ENCODE data around the gene ZNF782.
"Not testable (repeated sequence)": the region's sequence is repeated elsewhere in the genome, so short reads cannot be mapped to it uniquely, and the experiment has no call there.

ZNF782 gene

GRCh38 chr9:96853781-96854650, at the start of gene ZNF782:
TSS of gene ZNF782 (minus strand) at chr9:96854514. CDS start at chr9:96851961, 2,553 bp downstream.
- peak; percentile 60 to 72 (median 65) for DNase-seq (ENCODE audit: low read depth in 2 of 3, low spot score in 2 of 3)

DNA sequence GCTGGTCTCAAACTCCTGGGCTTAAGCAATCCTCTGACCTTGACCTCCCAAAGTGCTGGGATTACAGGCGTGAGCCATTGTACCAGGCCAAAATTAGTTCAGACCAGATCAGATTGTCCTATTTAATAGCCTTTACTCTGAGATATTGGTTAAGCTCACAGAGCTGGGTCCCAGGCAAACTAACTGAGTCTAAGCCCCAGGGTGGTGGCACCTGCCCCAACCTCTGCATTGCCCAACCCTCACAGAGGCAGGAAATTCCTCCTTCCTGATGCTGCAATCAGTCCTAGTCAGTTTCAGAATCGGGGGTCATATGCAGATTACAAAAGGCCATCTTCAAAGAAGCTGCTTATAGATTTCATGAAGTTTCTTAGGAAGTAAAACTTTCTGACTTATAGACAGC, 45.7 kb upstream of the ZNF782 start:
- DNase-seq (ENCODE audit: low read depth in 2 of 3, low spot score in 2 of 3), result not testable (repeated sequence)

DNA sequence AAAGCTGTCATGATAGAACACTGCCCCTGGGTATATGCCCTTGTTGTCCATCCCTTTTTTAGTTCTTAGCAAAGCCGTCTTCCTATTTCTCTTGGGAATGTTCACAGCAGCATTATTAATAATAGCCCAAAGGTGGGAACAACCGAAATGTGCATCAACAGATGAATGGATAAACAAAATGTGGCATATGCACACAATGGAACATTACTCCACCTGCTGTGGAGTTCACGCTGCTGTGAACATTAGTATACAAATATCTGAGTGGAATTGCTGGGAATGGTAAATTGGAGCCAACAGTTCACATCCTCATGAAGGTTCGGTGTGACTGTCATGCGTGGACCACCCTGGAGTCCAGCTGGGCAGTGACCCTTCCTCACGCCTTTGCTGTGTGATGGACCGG, 37.8 kb upstream of the ZNF782 start:
- no peak for DNase-seq (ENCODE audit: low read depth in 2 of 3, low spot score in 2 of 3)

GRCh38 chr9:96888591-96888990, 34.3 kb upstream of the ZNF782 start:
- DNase-seq (ENCODE audit: low read depth in 2 of 3, low spot score in 2 of 3), result no peak

GRCh38 chr9:96885424-96885823, 31.1 kb upstream of the ZNF782 start:
- no peak for DNase-seq (ENCODE audit: low read depth in 2 of 3, low spot score in 2 of 3)

DNA sequence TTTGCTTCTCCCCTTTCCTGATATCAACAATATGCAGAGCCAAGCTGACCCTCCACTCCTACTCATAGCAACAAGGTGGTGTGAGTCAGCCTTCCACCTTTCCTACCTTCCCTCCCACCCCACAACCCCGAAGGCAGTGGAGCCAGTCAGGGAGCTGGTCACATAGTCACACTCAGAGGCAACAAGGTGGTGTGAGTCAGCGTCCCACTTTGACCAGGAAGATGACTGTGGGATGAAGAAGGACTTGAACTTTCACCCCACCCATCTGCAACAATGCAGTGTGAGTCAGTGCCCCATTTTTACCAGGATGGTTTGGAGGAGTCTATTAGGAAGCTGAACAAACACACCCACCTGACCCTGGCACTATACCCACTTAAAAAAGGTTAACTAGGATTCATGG, 30.1 kb upstream of the ZNF782 start:
- DNase-seq (ENCODE audit: low read depth in 2 of 3, low spot score in 2 of 3), result no peak

GRCh38 chr9:96883922-96884321, 29.6 kb upstream of the ZNF782 start:
- no peak for DNase-seq (ENCODE audit: low read depth in 2 of 3, low spot score in 2 of 3)

DNA sequence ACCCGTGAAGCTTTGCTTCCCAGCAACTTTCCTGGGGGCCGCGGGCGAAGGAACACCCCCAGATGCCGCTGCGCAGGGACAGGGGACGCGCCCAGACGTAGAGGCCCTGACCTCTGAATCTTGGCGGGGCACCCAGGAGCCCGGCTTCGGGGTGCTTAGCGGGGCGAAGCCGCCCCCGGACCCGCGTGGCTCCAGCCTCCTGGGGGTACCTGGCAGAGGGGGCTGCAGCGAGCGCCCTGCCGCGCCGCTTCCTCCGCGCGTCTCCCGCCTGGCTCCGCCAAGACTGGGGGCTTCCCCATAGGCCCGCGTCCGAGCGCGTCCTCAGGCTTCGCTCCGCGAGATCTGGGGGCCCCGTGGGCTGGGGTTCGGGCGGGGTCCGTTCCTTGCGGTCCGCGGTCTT, 23.0 kb upstream of the ZNF782 start:
- no peak for DNase-seq (ENCODE audit: low read depth in 2 of 3, low spot score in 2 of 3)

DNA sequence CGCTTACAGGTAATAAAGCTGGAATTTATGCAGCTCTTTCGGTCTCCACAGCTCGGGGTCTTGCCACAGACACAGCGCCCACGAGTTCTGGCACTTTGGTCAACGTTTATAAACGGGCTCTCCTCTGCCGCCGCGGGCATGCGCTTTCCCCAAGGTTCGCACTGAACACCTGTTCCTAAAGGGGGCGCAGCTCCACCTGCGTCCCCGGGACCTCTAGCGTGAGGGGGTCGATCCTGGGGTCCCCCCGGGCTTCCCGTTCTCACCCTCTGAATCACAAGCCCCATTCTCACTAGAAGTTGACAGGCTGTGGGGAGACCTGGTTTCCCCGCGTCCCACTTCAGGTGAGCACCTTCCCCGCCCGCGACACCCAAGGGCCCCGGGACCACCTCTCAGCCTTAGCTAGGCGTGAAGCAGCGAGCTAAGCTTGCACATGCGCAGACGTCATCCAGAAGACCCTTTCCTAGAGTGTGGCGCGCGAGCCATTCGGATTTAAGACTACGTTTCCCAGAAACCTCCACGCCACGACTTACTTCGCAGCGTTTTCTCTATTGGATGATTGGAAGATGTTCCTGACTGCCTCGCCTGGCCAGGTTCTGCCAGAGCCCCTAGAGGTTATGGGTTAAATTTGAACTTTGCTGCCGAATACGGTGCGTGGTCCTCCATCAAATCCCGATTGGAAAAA, 21.3 kb upstream of the ZNF782 start:
- peak in 1 of 3 experiments; percentile 34 for DNase-seq (ENCODE audit: low read depth in 2 of 3, low spot score in 2 of 3)

DNA sequence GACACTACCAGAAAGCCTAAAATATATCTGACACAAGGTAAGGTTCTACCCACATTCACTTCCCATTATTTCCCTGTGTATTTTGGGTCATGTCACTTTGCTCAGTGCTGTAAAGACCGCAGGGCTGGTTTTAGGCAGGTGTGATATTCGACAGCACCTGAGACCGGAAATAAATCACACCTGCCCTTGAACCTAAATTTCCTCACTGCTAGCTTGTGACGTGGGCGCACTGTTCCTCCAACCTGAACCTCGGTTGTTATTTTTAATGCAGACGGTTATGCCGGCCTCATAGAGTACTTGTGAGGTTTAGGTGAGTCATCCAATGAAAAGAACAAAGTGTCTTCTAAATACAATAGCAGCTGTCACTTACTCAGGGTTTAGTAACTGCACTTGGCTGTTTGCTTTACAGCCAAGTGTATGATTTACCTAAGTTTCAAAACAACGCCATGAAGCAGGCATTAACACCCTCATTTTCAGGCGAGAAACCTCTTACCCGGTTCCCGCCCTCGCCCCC, 20.7 kb upstream of the ZNF782 start:
- no peak for DNase-seq (ENCODE audit: low read depth in 2 of 3, low spot score in 2 of 3)

GRCh38 chr9:96874201-96874785, 20.0 kb upstream of the ZNF782 start:
- no peak for DNase-seq (ENCODE audit: low read depth in 2 of 3, low spot score in 2 of 3)

- no peak for DNase-seq (ENCODE audit: low read depth in 2 of 3, low spot score in 2 of 3)
Observed at GRCh38 chr9:96871176-96871575, 16.9 kb upstream of the ZNF782 start.

- DNase-seq (ENCODE audit: low read depth in 2 of 3, low spot score in 2 of 3), result no peak
Observed at GRCh38 chr9:96868709-96869108, 14.4 kb upstream of the ZNF782 start.

DNA sequence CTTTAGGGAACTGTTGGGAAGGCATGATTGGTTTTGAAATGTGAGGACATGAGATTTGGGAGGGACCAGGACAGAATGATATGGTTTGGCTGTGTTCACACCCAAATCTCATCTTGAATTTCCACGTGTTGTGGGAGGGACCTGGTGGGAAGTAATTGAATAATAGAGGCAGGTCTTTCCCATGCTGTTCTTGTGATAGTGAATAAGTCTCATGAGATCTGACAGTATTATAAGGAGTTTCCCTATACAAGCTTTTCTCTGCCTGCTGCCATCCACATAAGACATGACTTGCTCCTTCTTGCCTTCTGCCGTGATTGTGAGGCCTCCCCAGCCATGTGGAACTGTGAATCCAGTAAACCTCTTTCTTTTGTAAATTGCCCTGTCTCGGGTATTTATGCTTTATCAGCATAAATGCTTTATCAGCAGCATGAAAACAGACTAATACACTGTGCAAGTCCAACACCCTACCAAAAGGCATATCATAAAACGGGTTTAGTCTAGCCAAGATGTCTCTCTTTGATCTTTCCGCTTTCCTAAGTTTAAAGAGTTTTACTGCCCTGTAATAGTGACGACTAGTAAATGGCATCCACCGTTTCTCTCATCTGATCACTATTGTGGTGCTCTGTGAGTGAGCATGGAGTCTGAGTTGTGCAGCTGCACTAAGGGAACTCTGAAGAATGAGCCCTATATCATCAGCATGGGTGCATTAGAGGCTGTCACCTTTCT, 12.9 kb upstream of the ZNF782 start:
- no peak for DNase-seq (ENCODE audit: low read depth in 2 of 3, low spot score in 2 of 3)

DNA sequence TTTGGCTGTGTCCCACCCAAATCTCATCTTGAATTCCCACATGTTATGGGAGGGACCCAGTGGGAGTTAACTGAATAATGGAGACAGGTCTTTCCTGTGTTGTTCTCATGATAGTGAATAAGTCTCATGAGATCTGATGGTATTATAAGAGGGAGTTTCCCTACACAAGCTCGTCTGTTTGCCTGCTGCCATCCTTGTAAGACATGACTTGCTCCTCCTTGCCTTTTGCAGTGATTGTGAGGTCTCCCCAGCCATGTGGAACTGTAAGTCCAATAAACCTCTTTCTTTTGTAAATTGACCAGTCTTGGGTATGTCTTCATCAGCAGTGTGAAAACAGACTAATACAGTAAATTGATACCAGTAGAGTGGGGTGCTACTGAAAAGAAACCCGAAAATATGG, 10.9 kb upstream of the ZNF782 start:
- not testable (repeated sequence) for DNase-seq (ENCODE audit: low read depth in 2 of 3, low spot score in 2 of 3)

DNA sequence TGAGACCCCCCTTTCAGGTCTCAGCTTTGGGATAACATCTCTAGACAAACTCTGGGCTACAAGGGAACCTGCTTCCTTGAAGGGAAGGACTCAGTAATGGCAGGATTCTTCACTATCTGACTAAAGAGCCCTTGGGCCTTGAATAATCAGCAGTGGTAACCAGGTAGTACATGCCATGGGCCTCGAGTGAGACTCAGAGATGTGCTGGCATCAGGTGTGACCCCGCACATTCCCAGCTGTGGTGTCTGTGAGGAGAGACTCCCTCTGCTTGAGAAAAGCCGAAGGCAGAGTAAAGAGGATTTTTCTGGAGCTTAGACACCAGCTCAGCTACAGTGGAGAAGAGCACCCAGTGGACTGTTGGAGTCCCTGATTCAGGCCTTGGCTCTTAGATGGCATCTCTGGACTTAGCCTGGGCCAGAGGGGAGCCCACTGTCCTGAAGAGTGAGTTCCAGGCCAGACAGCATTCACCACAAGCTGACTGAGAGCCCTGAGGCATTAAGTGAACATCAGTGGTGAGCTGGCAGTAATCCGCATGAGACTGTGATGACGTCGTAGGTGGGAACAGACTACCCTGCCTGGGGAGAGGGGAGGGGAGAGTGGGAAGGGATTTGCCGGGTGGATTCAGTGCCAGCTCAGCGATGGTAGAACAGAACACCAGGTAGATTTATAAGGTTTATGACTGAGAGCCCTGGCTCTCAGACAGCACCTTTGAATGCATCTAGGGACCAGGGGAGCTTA, 5.3 kb upstream of the ZNF782 start:
- DNase-seq (ENCODE audit: low read depth in 2 of 3, low spot score in 2 of 3), result no peak

DNA sequence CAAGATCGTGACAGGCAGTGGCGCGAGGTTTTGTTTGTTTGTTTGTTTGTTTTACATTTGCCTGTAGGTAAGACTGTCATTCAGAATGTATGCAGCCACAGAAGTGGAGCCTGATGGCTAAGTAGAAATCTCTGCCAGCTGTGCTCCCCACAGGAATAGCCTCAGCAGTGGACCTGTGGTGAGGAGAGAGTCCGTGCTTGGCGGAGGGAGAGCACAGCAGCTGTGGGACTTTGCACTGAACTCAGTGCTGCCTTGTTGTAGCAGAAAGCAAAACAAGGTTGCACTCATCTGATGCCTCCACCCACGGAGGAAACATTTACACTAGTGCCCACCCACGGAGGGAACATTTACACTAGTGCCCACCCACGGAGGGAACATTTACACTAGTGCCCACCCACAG, 4.4 kb upstream of the ZNF782 start:
- DNase-seq (ENCODE audit: low read depth in 2 of 3, low spot score in 2 of 3), result no peak

GRCh38 chr9:96858018-96858573, 3.8 kb upstream of the ZNF782 start:
- no peak for DNase-seq (ENCODE audit: low read depth in 2 of 3, low spot score in 2 of 3)

GRCh38 chr9:96856363-96857286, 2.3 kb upstream of the ZNF782 start:
- peak in 1 of 3 experiments; percentile 36 for DNase-seq (ENCODE audit: low read depth in 2 of 3, low spot score in 2 of 3)
